GM12878 (cell line): ENCODE measurements around the gene PITPNC1. TPM values are rescaled to one million over a fixed set of nuclear protein-coding genes. Genes with fewer than 3 reads are reported as not detected.
A peak's percentile ranks its signal among the peaks of the same experiment; 100 is the strongest.

Experiments
- ATF3 ChIP-seq: IDR thresholded peaks from 2 replicates; pipeline ENCODE4 v1.6.1; 2011; ENCODE audit warnings: low read depth, mild to moderate bottlenecking, low read length, moderate library complexity, borderline replicate concordance; ENCODE audit errors: extremely low read depth
- BACH1 ChIP-seq: fragments of 450-650 bp; IDR thresholded peaks from 2 replicates; pipeline ENCODE4 v1.6.1; 2017; ENCODE audit warnings: mild to moderate bottlenecking, borderline replicate concordance
- BCL11A ChIP-seq: IDR thresholded peaks from 2 replicates; pipeline ENCODE4 v1.6.1; 2011; ENCODE audit warnings: low read depth, low read length
- BMI1 ChIP-seq: fragments of 450-650 bp; IDR thresholded peaks from 2 replicates; pipeline ENCODE4 v1.6.1; 2016; ENCODE audit warnings: mild to moderate bottlenecking, moderate library complexity, borderline replicate concordance
- CHD2 ChIP-seq: IDR thresholded peaks from 2 replicates; pipeline ENCODE4 v1.6.1; 2011; ENCODE audit warnings: low read depth, low read length, improper control_type of control experiment, borderline replicate concordance
- CREB1 ChIP-seq: IDR thresholded peaks from 2 replicates; pipeline ENCODE4 v1.6.1; 2012; ENCODE audit warnings: low read depth, mild to moderate bottlenecking, inconsistent platforms
- CUX1 ChIP-seq: IDR thresholded peaks from 2 replicates; pipeline ENCODE4 v1.6.1; 2012; ENCODE audit warnings: improper control_type of control experiment, low read depth, low read length; ENCODE audit not compliant: insufficient replicate concordance
- DPF2 ChIP-seq: fragments of 450-650 bp; IDR thresholded peaks from 2 replicates; pipeline ENCODE4 v1.6.1; 2017; ENCODE audit warnings: mild to moderate bottlenecking
- ETV6 ChIP-seq, 2 experiments: fragments of 450-650 bp in 1 of 2; IDR thresholded peaks in 1 of 2; conservative IDR thresholded peaks in 1 of 2; 2 replicates each; pipeline ENCODE4 v1.6.1; 2014; ENCODE audit warnings: antibody characterized with exemption in 1 of 2, borderline replicate concordance in 1 of 2, low read depth in 1 of 2, mild to moderate bottlenecking in 1 of 2, moderate library complexity in 1 of 2
- IRF3 ChIP-seq: fragments of 450-650 bp; IDR thresholded peaks from 2 replicates; pipeline ENCODE4 v1.6.1; 2014; ENCODE audit warnings: mild to moderate bottlenecking
- LARP7 ChIP-seq: fragments of 450-650 bp; IDR thresholded peaks from 2 replicates; pipeline ENCODE4 v1.6.1; 2017; ENCODE audit warnings: mild to moderate bottlenecking
- MYB ChIP-seq: fragments of 150-350 bp; IDR thresholded peaks from 2 replicates; pipeline ENCODE4 v1.6.1; 2014; ENCODE audit warnings: mild to moderate bottlenecking, low read depth, low read length, borderline replicate concordance
- NFIC ChIP-seq: IDR thresholded peaks from 2 replicates; pipeline ENCODE4 v1.6.1; 2012; ENCODE audit warnings: low read depth, mild to moderate bottlenecking, inconsistent platforms, low read length, moderate library complexity
- NFXL1 ChIP-seq: fragments of 450-650 bp; IDR thresholded peaks from 2 replicates; pipeline ENCODE4 v1.6.1; 2017; ENCODE audit warnings: antibody characterized with exemption, mild to moderate bottlenecking, borderline replicate concordance
- NFYB ChIP-seq: IDR thresholded peaks from 2 replicates; pipeline ENCODE4 v1.6.1; 2011; ENCODE audit warnings: low read depth, mild to moderate bottlenecking, low read length, improper control_type of control experiment, moderate library complexity; ENCODE audit not compliant: insufficient read depth
- RUNX3 ChIP-seq: IDR thresholded peaks from 2 replicates; pipeline ENCODE4 v1.6.1; 2012; ENCODE audit warnings: low read length, inconsistent platforms
- SIN3A ChIP-seq: IDR thresholded peaks from 2 replicates; pipeline ENCODE4 v1.6.1; 2012; ENCODE audit warnings: low read depth, low read length, improper control_type of control experiment
- SMAD1 ChIP-seq: fragments of 450-650 bp; IDR thresholded peaks from 2 replicates; pipeline ENCODE4 v1.6.1; 2018; ENCODE audit warnings: mild to moderate bottlenecking, low read depth; ENCODE audit not compliant: partially characterized antibody
- SMARCA5 ChIP-seq: fragments of 450-650 bp; IDR thresholded peaks from 2 replicates; pipeline ENCODE4 v1.6.1; 2017; ENCODE audit warnings: mild to moderate bottlenecking
- SP1 ChIP-seq: IDR thresholded peaks from one replicate; pipeline ENCODE4 v1.6.1; 2011; ENCODE audit warnings: low read depth, low read length
- SREBF2 ChIP-seq: IDR thresholded peaks from 2 replicates; pipeline ENCODE4 v1.6.1; 2012; ENCODE audit warnings: mild to moderate bottlenecking, low read length
- TARDBP ChIP-seq: IDR thresholded peaks from 2 replicates; pipeline ENCODE4 v1.6.1; 2016; ENCODE audit warnings: borderline replicate concordance
- TBL1XR1 ChIP-seq: IDR thresholded peaks from 2 replicates; pipeline ENCODE4 v1.6.1; 2012; ENCODE audit warnings: low read depth, low read length, improper control_type of control experiment
- YY1 ChIP-seq: IDR thresholded peaks from 2 replicates; pipeline ENCODE4 v1.6.1; 2011; ENCODE audit warnings: low read depth, mild to moderate bottlenecking, low read length
- ZNF217 ChIP-seq: fragments of 450-650 bp; IDR thresholded peaks from 2 replicates; pipeline ENCODE4 v1.6.1; 2017; ENCODE audit warnings: antibody characterized with exemption, mild to moderate bottlenecking
- ZNF24 ChIP-seq: fragments of 450-650 bp; IDR thresholded peaks from 2 replicates; pipeline ENCODE4 v1.6.1; 2017; ENCODE audit warnings: antibody characterized with exemption, mild to moderate bottlenecking
- ZZZ3 ChIP-seq: IDR thresholded peaks from 2 replicates; pipeline ENCODE4 v1.6.1; 2011; ENCODE audit warnings: low read depth; ENCODE audit not compliant: control insufficient read depth, insufficient read length
- polyA plus RNA-seq, 11 experiments: library from polyadenylated mRNA; depleted of rRNA in 4 of 11; unstranded in 6 of 11; stranded (reverse) in 5 of 11; fragments of >200 nt; fragmentation: Nextera tagmentation in 4 of 11; fragmentation: Illumina TruSeq in 1 of 11; extraction: Ambion mirVana in 4 of 11; extraction: Trizol in 1 of 11; gene quantifications; 1 replicate in 1 of 11; 2 replicates in 10 of 11; pipeline versions ENCODE4 v1.2.1 to v1.2.3, GENCODE V29; 2011 to 2016; ENCODE audit warnings: inconsistent platforms in 2 of 11, missing spikeins in 2 of 11, low read depth in 1 of 11
- total RNA-seq, 4 experiments: library from RNA; depleted of rRNA in 3 of 4; stranded (reverse); fragments of >200 nt in 3 of 4; fragmentation: Illumina TruSeq in 1 of 4; extraction: Trizol in 1 of 4; gene quantifications; 2 replicates each; pipeline versions ENCODE4 v1.2.1 to v1.2.3, GENCODE V29; 2013 to 2021

Gene PITPNC1
- total and polyA plus RNA-seq, 10 of the 15 experiments (the other 5 are each of a cell fraction or from before 2014, with no cell fraction given) = 12.2 to 62.4 (median 47.3) TPM

- TF ChIP-seq TARDBP = 0 out of 2 replicates have a peak, but pooled peaks have one; percentile 15
- no peak for TF ChIP-seq SMARCA5
- TF ChIP-seq NFYB = no peak
- TF ChIP-seq IRF3 = no peak
- peak; percentile 55 for TF ChIP-seq SMAD1
- no peak for TF ChIP-seq BACH1
- TF ChIP-seq SIN3A = no peak
- TF ChIP-seq BCL11A = peak; percentile 93
- no peak for TF ChIP-seq ATF3
- TF ChIP-seq CREB1 = peak; percentile 70
- no peak for TF ChIP-seq ZZZ3
- TF ChIP-seq MYB = no peak
- TF ChIP-seq NFIC = peak; percentile 95
- TF ChIP-seq NFXL1 = no peak
- no peak for TF ChIP-seq TBL1XR1
- TF ChIP-seq RUNX3 = peak; percentile 99
- peak; percentile 28; the same call in 1 of the 2 replicates for TF ChIP-seq CHD2
- TF ChIP-seq LARP7 = no peak
- TF ChIP-seq CUX1 = no peak
- TF ChIP-seq YY1 = no peak
- TF ChIP-seq ZNF217 = no peak
- TF ChIP-seq ZNF24 = 0 out of 2 replicates have a peak, but pooled peaks have one; percentile 25
- no peak for TF ChIP-seq SP1
- TF ChIP-seq BMI1 = no peak; the same call in 1 of the 2 replicates
- TF ChIP-seq SREBF2 = no peak
- TF ChIP-seq ETV6 (conservative IDR thresholded peaks at IDR 0.05 in 1 of 2, IDR thresholded peaks at IDR 0.05 in 1 of 2; ENCODE audit: borderline replicate concordance in 1 of 2, low read depth in 1 of 2) = peak in 1 of 2 experiments; percentile 85; a peak in 2 of 4 replicates
- peak; percentile 80; the same call in 1 of the 2 replicates for TF ChIP-seq DPF2
Observed at GRCh38 chr17:67390646-67391361, 13.7 kb downstream of the PITPNC1 start (continued).
